ENCODE data around the gene CCDC91.

DNA sequence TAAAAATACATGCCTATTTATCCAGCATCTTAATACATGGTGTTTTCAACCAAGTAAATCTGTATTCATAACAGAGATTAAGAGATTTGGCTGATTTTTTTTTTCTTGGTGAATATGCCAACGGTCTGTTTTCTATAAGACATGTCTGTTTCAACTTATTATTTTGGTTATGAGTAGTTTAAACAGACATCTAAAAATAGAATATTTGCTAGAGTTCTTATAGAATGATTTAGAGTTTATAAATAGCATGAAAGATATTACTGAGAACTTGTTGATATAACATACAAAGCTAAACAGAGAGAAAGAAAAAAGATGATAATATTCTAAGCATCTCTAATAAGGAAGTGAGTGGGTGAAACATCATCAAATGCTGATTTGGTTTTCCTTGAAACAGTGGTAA lies 199.9 kb downstream of the CCDC91 start:
- TF ChIP-seq EZH2phosphoT487 (IDR thresholded peaks at IDR 0.05; ENCODE audit: low read depth): no peak
- TF ChIP-seq, protein P1, sequence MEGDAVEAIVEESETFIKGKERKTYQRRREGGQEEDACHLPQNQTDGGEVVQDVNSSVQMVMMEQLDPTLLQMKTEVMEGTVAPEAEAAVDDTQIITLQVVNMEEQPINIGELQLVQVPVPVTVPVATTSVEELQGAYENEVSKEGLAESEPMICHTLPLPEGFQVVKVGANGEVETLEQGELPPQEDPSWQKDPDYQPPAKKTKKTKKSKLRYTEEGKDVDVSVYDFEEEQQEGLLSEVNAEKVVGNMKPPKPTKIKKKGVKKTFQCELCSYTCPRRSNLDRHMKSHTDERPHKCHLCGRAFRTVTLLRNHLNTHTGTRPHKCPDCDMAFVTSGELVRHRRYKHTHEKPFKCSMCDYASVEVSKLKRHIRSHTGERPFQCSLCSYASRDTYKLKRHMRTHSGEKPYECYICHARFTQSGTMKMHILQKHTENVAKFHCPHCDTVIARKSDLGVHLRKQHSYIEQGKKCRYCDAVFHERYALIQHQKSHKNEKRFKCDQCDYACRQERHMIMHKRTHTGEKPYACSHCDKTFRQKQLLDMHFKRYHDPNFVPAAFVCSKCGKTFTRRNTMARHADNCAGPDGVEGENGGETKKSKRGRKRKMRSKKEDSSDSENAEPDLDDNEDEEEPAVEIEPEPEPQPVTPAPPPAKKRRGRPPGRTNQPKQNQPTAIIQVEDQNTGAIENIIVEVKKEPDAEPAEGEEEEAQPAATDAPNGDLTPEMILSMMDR (IDR thresholded peaks at IDR 0.05; ENCODE audit: low read depth, low read length): no peak
